DOHH2 (cell line): ENCODE results near the gene COX5A.
"Not testable (repeated sequence)": the region's sequence is repeated elsewhere in the genome, so short reads cannot be mapped to it uniquely, and the experiment has no call there.

ENCODE experiments used
- CTCF ChIP-seq: fragments of 200-600 bp; sonication (generic); IDR thresholded peaks from one replicate; pipeline ENCODE4 v1.5.1; 2014; ENCODE audit warnings: antibody characterized with exemption, mild to moderate bottlenecking, low read depth, low read length; ENCODE audit not compliant: poor library complexity, severe bottlenecking
- EZH2phosphoT487 ChIP-seq: fragments of 200-600 bp; sonication (generic); IDR thresholded peaks from 2 replicates; pipeline ENCODE4 v1.6.1; 2017; ENCODE audit warnings: borderline replicate concordance, mild to moderate bottlenecking, antibody characterized with exemption, low read length, moderate library complexity, mixed read lengths

GRCh38 chr15:74913799-74914198, 24.1 kb downstream of the COX5A start:
- not testable (repeated sequence) for TF ChIP-seq CTCF, EZH2phosphoT487
